Colonic mucosa (tissue), 4 donors: ENCODE data around the gene ZNF385B. TPM values are rescaled to one million over a fixed set of nuclear protein-coding genes. Genes with fewer than 3 reads are reported as not detected.

Experiments
- DNase-seq: peaks from one replicate; pipeline ENCODE4 v3.0.0-alpha.2; 2020
- H3K27ac ChIP-seq: fragments of 200-600 bp; one replicate; pipeline ENCODE4 v1.8.0; 2021
- H3K27me3 ChIP-seq: fragments of 200-600 bp; one replicate; pipeline ENCODE4 v1.8.0; 2021
- H3K36me3 ChIP-seq: fragments of 200-600 bp; one replicate; pipeline ENCODE4 v1.8.0; 2021
- H3K4me1 ChIP-seq: fragments of 200-600 bp; one replicate; pipeline ENCODE4 v1.8.0; 2021; ENCODE audit warnings: mild to moderate bottlenecking
- H3K4me3 ChIP-seq: fragments of 200-600 bp; one replicate; pipeline ENCODE4 v1.8.0; 2021
- H3K9ac ChIP-seq, 2 donors: one replicate each; pipeline ENCODE4 v1.7.0; 2013; ENCODE audit warnings: control low read depth in 2 of 2, low read depth in 2 of 2, low read length in 2 of 2
- H3K9me3 ChIP-seq: fragments of 200-600 bp; one replicate; pipeline ENCODE4 v1.8.0; 2021
- intact Hi-C: fragments of 100-400 bp; cut with DNase I; formaldehyde crosslinking; loops from one replicate; pipeline ENCODE4 v1.14.1; 2022
- total RNA-seq, 2 donors: library from RNA; stranded (reverse); fragmentation: NEBNext Ultra II Directional in 1 of 2; extraction: Animal tissue kit (Norgen Biotek cat#: 25700) in 1 of 2; gene quantifications; one replicate each; pipeline ENCODE4 v1.2.1, GENCODE V29; 2021
- TF ChIP-seq, protein P1 (sequence below): fragments of 200-600 bp; IDR thresholded peaks from one replicate; pipeline ENCODE4 v1.8.0; 2022; ENCODE audit warnings: antibody characterized with exemption, mild to moderate bottlenecking
- donor health status: healthy.
- donor health status: DM: no; HTN: no; CAD: no.
- donor health status: DM: no; HTN: no; CAD: no.

ZNF385B gene
- total RNA-seq, 2 donors from 2014 or later = 0.10 to 0.69 TPM

DNA sequence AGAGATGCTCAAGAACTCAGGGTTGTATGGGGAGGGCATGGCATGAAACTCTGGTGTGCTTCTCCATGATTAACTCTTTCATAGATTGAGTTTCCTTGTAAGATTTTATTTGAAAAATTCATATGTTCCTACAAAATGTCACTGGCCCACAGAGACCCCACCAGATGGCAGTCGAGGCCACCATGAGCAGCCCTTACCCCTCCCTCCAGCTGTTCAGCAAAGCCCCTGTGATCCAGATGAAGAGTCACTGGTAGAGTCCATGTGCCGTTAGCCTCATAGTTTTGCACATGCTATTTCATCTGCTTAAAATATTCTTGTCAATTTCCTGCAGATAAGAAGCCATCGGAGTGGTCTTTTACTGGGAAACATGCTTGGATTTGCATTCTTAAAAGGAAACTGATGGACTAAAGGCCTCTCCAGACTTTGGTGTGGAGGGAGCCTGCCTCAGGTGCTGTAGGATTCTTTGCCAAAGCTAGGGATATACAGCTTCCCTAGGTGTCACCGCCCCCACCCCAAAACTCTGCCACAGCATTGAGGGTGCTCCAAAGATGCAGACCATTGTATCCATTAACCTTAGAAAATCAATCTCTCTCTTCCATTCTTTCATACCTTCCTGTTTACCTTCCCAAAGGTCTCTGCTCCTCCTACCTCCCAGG is 18.8 kb downstream of the ZNF385B start:
- H3K9ac ChIP-seq = no peak overlapping the region
- no peaks in the 10 kb centered on the region for H3K36me3 ChIP-seq
- no peak overlapping the region for H3K27ac ChIP-seq
- no peaks in the 10 kb centered on the region for H3K27me3 ChIP-seq
- intact Hi-C loops = no loop called here
- TF ChIP-seq, protein P1, sequence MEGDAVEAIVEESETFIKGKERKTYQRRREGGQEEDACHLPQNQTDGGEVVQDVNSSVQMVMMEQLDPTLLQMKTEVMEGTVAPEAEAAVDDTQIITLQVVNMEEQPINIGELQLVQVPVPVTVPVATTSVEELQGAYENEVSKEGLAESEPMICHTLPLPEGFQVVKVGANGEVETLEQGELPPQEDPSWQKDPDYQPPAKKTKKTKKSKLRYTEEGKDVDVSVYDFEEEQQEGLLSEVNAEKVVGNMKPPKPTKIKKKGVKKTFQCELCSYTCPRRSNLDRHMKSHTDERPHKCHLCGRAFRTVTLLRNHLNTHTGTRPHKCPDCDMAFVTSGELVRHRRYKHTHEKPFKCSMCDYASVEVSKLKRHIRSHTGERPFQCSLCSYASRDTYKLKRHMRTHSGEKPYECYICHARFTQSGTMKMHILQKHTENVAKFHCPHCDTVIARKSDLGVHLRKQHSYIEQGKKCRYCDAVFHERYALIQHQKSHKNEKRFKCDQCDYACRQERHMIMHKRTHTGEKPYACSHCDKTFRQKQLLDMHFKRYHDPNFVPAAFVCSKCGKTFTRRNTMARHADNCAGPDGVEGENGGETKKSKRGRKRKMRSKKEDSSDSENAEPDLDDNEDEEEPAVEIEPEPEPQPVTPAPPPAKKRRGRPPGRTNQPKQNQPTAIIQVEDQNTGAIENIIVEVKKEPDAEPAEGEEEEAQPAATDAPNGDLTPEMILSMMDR = no peak
- no peaks in the 10 kb centered on the region for H3K4me1 ChIP-seq
- no peak for DNase-seq
- H3K4me3 ChIP-seq = no peak overlapping the region
- no peaks in the 10 kb centered on the region for H3K9me3 ChIP-seq

DNA sequence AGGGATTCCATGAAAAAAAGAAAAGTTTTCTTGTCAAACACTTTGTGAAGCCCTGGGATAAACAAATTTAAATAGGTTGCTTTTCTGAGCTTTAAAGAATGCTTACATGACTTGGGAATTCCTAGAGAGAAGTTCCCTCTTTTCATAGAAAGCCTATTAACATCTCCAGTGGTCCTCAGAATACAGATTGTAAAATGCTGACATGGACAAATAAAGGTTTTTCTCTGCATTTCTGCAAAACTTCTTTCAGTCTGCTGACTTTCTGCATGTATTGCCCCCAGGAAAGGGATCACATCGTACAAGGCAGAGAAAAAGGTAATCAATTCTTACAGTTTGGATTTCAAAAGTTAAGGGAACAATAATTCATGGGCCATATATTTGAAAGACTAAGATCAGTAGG is 20.6 kb downstream of the ZNF385B start:
- Histone ChIP-seq H3K27ac (no peak overlapping the region), H3K27me3 (no peaks in the 10 kb centered on the region), H3K9ac (no peak overlapping the region), H3K4me3 (no peak overlapping the region), H3K9me3 (no peaks in the 10 kb centered on the region), H3K36me3 (no peaks in the 10 kb centered on the region), H3K4me1 (no peaks in the 10 kb centered on the region)
- no peak for DNase-seq
- TF ChIP-seq, protein P1 = no peak
- intact Hi-C loops = no loop called here

DNA sequence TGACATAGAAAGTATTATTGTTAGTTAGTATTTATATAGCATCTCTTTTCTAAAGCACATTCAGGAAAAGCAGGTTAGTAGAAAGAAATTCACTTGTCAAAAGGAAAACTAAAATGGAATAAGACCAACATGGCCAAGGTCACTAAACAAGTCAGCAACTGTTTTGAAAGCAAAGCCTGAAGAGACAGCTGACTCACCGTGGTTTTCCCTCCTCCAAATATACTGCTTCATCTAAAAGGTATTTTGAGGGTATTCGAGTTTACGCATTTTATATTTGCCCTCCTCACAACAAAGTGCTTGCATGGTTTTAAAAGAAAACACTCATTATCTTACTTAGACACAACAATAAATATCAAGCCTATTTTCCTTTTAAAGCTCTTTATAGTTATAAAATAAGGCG is 24.0 kb downstream of the ZNF385B start:
- Histone ChIP-seq H3K4me1 (no peaks in the 10 kb centered on the region), H3K36me3 (no peaks in the 10 kb centered on the region), H3K9ac (no peak overlapping the region), H3K9me3 (no peaks in the 10 kb centered on the region), H3K27ac (no peak overlapping the region), H3K27me3 (no peaks in the 10 kb centered on the region), H3K4me3 (no peak overlapping the region)
- TF ChIP-seq, protein P1 = no peak
- no peak for DNase-seq
- intact Hi-C loops = no loop called here

DNA sequence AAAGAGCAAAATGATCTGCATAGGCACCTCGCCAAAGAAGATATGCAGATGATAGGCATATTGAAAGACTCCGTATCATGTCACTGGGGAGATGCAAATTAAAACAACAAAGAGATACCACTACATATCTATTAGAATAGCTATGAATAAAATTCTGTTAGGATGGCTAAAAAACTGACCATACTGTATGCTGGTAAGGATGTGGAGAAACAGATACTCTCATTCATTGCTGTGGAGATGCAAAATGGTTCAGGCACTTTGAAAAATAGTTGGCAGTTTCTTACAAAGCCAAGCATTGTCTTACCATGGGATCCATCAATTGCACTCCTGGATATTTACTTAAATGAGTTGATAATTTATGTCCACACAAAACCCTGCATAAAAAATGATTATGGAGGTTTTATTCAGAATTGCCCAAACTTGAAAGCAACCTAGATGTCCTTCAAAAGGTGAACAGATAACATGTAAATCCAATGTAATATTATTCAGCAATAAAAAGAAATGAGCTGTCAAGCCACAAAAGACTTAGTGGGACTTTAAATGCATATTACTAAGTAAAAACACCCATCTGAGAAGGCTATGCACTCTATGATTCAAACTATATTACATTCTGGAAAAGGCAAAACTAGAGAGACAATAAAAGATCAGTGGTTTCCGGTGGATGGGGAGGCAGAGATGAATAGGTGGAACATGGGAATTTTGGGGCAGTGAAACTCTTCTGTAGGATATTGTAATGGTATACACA is 31.2 kb downstream of the ZNF385B start:
- TF ChIP-seq, protein P1 = no peak
- no peaks in the 10 kb centered on the region for H3K4me1 ChIP-seq
- no peak overlapping the region for H3K9ac ChIP-seq
- no peak overlapping the region for H3K4me3 ChIP-seq
- H3K36me3 ChIP-seq = no peaks in the 10 kb centered on the region
- no peaks in the 10 kb centered on the region for H3K9me3 ChIP-seq
- intact Hi-C loops = no loop called here
- no peaks in the 10 kb centered on the region for H3K27me3 ChIP-seq
- H3K27ac ChIP-seq = no peak overlapping the region
- DNase-seq = no peak

DNA sequence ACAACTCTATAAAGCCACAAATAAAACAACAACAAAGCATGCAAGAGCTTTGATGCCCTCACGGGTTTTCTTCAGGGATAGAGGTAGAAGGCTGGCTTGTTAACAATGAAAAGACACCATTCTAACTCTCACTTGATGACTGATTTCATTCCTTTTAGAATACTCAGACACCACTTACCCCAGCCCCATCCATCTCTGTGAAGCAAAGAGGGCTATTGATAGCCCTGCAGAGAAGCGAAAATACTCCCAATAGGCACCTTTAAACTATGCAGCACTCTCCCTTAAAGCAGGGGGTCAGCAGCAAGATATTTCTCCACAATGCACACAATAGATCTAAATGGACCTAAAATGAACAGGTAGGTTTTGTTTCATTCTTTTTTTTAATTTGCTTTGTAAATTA is 35.1 kb downstream of the ZNF385B start:
- Histone ChIP-seq H3K9ac (no peak overlapping the region), H3K4me3 (no peak overlapping the region), H3K36me3 (no peaks in the 10 kb centered on the region), H3K27me3 (no peaks in the 10 kb centered on the region), H3K27ac (no peak overlapping the region), H3K4me1 (no peaks in the 10 kb centered on the region), H3K9me3 (no peaks in the 10 kb centered on the region)
- DNase-seq = no peak
- intact Hi-C loops = no loop called here
- TF ChIP-seq, protein P1 = no peak
